GM20000 (cell line): Measurements from ENCODE around the gene CADM2.
"Not testable (repeated sequence)": the region's sequence is repeated elsewhere in the genome, so short reads cannot be mapped to it uniquely, and the experiment has no call there.

Experiments used
- DNase-seq: peaks from one replicate; pipeline ENCODE4 v3.0.0; 2012; ENCODE audit warnings: low spot score
- CTCF ChIP-seq: IDR thresholded peaks from 2 replicates; pipeline ENCODE4 v1.5.1; 2012; ENCODE audit warnings: mild to moderate bottlenecking, control low read depth; ENCODE audit errors: extremely low read depth, missing control alignments

CADM2 gene

GRCh38 chr3:85950435-85950834 lies 991.6 kb downstream of the CADM2 start:
- DNase-seq = no peak
- no peak for TF ChIP-seq CTCF

GRCh38 chr3:85960793-85961192 lies 1002.0 kb downstream of the CADM2 start:
- DNase-seq = no peak
- TF ChIP-seq CTCF = no peak

- TF ChIP-seq CTCF = no peak
- no peak for DNase-seq
Measured at GRCh38 chr3:85977615-85978338, 1019.0 kb downstream of the CADM2 start.

- no peak for TF ChIP-seq CTCF
- DNase-seq = no peak
Measured at GRCh38 chr3:85979034-85979433, 1020.2 kb downstream of the CADM2 start.

- not testable (repeated sequence) for DNase-seq
Measured at GRCh38 chr3:85989581-85989980, 1030.8 kb downstream of the CADM2 start.

- no peak for TF ChIP-seq CTCF
- no peak for DNase-seq
Measured at GRCh38 chr3:86029590-86029989, 1070.8 kb downstream of the CADM2 start.

GRCh38 chr3:86037916-86038315 lies 1079.1 kb downstream of the CADM2 start:
- no peak for TF ChIP-seq CTCF
- no peak for DNase-seq
